ENCODE results near the gene KLC4. TPM values are rescaled to one million over a fixed set of nuclear protein-coding genes. Genes with fewer than 3 reads are reported as not detected.

KLC4 gene
- total and polyA plus RNA-seq, 9 of the 15 experiments (the other 6 are each of a cell fraction or from before 2014, with no cell fraction given): 1.7 to 16.2 (median 7.7) TPM

DNA sequence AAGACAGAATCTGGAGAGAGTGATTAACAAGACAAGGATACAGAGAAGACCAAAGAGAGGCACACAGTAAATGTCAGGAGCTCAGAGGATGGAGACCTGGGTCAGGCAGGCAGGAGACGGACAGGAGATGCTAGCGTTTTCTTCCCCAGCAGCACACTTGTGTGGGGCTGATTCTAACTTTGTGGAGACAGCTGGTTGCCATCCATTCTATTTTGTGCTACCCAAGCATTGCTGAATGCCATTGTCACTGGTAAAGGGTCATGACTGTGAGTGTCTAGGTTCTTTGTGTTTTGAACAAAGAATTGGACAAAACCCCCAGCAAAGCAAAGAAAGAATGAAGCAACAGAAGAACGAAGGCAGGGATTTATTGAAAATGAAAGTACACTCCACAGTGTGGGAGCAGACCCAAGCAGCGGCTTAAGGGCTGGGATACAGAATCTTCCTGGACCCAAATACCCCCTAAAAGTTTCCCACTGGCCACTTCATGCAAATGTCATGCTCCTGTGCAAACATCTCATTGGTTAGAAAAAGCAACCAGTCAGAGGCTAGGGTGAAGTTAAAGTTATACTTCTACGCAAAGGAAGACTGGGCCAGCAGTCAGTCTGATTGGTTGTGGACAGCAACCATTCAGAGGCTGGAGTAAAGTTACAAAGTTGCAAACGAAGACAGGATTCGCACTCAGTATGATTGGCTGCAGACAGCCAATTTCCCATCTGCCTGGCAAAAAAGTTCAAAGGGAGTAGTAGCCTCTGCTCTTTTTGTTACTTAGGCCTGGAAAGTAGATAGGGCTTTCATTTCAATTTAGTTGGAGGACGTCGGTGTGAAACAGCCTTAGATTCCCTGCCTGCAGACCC, 34.2 kb downstream of the KLC4 start (continued):
- no peak for TF ChIP-seq JUNB (CRISPR knock-in tag; conservative IDR thresholded peaks at IDR 0.05)
- TF ChIP-seq, protein P1, sequence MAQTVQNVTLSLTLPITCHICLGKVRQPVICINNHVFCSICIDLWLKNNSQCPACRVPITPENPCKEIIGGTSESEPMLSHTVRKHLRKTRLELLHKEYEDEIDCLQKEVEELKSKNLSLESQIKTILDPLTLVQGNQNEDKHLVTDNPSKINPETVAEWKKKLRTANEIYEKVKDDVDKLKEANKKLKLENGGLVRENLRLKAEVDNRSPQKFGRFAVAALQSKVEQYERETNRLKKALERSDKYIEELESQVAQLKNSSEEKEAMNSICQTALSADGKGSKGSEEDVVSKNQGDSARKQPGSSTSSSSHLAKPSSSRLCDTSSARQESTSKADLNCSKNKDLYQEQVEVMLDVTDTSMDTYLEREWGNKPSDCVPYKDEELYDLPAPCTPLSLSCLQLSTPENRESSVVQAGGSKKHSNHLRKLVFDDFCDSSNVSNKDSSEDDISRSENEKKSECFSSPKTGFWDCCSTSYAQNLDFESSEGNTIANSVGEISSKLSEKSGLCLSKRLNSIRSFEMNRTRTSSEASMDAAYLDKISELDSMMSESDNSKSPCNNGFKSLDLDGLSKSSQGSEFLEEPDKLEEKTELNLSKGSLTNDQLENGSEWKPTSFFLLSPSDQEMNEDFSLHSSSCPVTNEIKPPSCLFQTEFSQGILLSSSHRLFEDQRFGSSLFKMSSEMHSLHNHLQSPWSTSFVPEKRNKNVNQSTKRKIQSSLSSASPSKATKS (CRISPR knock-in tag; IDR thresholded peaks at IDR 0.05): no peak
- TF ChIP-seq, protein P2, sequence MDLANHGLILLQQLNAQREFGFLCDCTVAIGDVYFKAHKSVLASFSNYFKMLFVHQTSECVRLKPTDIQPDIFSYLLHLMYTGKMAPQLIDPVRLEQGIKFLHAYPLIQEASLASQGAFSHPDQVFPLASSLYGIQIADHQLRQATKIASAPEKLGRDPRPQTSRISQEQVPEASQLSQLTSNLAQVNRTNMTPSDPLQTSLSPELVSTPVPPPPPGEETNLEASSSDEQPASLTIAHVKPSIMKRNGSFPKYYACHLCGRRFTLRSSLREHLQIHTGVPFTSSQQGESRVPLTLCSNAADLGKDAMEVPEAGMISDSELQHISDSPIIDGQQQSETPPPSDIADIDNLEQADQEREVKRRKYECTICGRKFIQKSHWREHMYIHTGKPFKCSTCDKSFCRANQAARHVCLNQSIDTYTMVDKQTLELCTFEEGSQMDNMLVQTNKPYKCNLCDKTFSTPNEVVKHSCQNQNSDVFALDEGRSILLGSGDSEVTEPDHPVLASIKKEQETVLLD (IDR thresholded peaks at IDR 0.05): no peak
- no peak for TF ChIP-seq TEAD1 (CRISPR knock-in tag; IDR thresholded peaks at IDR 0.05)
- TF ChIP-seq SIX5 (IDR thresholded peaks at IDR 0.05; ENCODE audit: borderline replicate concordance in 1 of 2, insufficient read depth in 1 of 2, low read depth in 1 of 2, low read length in 2 of 2): no peak
- no peak for TF ChIP-seq KAT2B (IDR thresholded peaks at IDR 0.05; ENCODE audit: low read depth, low read length)
- TF ChIP-seq, protein P3, sequence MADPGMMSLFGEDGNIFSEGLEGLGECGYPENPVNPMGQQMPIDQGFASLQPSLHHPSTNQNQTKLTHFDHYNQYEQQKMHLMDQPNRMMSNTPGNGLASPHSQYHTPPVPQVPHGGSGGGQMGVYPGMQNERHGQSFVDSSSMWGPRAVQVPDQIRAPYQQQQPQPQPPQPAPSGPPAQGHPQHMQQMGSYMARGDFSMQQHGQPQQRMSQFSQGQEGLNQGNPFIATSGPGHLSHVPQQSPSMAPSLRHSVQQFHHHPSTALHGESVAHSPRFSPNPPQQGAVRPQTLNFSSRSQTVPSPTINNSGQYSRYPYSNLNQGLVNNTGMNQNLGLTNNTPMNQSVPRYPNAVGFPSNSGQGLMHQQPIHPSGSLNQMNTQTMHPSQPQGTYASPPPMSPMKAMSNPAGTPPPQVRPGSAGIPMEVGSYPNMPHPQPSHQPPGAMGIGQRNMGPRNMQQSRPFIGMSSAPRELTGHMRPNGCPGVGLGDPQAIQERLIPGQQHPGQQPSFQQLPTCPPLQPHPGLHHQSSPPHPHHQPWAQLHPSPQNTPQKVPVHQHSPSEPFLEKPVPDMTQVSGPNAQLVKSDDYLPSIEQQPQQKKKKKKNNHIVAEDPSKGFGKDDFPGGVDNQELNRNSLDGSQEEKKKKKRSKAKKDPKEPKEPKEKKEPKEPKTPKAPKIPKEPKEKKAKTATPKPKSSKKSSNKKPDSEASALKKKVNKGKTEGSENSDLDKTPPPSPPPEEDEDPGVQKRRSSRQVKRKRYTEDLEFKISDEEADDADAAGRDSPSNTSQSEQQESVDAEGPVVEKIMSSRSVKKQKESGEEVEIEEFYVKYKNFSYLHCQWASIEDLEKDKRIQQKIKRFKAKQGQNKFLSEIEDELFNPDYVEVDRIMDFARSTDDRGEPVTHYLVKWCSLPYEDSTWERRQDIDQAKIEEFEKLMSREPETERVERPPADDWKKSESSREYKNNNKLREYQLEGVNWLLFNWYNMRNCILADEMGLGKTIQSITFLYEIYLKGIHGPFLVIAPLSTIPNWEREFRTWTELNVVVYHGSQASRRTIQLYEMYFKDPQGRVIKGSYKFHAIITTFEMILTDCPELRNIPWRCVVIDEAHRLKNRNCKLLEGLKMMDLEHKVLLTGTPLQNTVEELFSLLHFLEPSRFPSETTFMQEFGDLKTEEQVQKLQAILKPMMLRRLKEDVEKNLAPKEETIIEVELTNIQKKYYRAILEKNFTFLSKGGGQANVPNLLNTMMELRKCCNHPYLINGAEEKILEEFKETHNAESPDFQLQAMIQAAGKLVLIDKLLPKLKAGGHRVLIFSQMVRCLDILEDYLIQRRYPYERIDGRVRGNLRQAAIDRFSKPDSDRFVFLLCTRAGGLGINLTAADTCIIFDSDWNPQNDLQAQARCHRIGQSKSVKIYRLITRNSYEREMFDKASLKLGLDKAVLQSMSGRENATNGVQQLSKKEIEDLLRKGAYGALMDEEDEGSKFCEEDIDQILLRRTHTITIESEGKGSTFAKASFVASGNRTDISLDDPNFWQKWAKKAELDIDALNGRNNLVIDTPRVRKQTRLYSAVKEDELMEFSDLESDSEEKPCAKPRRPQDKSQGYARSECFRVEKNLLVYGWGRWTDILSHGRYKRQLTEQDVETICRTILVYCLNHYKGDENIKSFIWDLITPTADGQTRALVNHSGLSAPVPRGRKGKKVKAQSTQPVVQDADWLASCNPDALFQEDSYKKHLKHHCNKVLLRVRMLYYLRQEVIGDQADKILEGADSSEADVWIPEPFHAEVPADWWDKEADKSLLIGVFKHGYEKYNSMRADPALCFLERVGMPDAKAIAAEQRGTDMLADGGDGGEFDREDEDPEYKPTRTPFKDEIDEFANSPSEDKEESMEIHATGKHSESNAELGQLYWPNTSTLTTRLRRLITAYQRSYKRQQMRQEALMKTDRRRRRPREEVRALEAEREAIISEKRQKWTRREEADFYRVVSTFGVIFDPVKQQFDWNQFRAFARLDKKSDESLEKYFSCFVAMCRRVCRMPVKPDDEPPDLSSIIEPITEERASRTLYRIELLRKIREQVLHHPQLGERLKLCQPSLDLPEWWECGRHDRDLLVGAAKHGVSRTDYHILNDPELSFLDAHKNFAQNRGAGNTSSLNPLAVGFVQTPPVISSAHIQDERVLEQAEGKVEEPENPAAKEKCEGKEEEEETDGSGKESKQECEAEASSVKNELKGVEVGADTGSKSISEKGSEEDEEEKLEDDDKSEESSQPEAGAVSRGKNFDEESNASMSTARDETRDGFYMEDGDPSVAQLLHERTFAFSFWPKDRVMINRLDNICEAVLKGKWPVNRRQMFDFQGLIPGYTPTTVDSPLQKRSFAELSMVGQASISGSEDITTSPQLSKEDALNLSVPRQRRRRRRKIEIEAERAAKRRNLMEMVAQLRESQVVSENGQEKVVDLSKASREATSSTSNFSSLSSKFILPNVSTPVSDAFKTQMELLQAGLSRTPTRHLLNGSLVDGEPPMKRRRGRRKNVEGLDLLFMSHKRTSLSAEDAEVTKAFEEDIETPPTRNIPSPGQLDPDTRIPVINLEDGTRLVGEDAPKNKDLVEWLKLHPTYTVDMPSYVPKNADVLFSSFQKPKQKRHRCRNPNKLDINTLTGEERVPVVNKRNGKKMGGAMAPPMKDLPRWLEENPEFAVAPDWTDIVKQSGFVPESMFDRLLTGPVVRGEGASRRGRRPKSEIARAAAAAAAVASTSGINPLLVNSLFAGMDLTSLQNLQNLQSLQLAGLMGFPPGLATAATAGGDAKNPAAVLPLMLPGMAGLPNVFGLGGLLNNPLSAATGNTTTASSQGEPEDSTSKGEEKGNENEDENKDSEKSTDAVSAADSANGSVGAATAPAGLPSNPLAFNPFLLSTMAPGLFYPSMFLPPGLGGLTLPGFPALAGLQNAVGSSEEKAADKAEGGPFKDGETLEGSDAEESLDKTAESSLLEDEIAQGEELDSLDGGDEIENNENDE (IDR thresholded peaks at IDR 0.05; ENCODE audit: low read depth, low read length): no peak
- TF ChIP-seq DACH1 (IDR thresholded peaks at IDR 0.05; ENCODE audit: partially characterized antibody): no peak
- TF ChIP-seq MTA1 (IDR thresholded peaks at IDR 0.05; ENCODE audit: borderline replicate concordance): no peak
